GM23338 (cell line): ENCODE results near the gene PTCD3. TPM values are rescaled to one million over a fixed set of nuclear protein-coding genes. Genes with fewer than 3 reads are reported as not detected.

Experiments
- ATAC-seq: fragments of 200-7000 bp; cut with Tn5 transposase; 3 replicates; pipeline ENCODE4 v1.9.1; 2020
- DNase-seq: peaks from one replicate; pipeline ENCODE4 v3.0.0-alpha.2; 2015; ENCODE audit warnings: low spot score
- H2AFZ ChIP-seq: fragments of 200-600 bp; sonication (generic); 2 replicates; pipeline ENCODE4 v1.8.0; 2016; ENCODE audit warnings: antibody characterized with exemption, mild to moderate bottlenecking, moderate library complexity
- H3F3A ChIP-seq: fragments of 200-600 bp; sonication (generic); replicated peaks from 2 replicates; pipeline ENCODE4 v1.8.0; 2017; ENCODE audit warnings: antibody characterized with exemption, mixed run types, low read depth
- H3K27ac ChIP-seq: fragments of 200-600 bp; sonication (generic); 2 replicates; pipeline ENCODE4 v1.6.1; 2016; ENCODE audit warnings: low read depth
- H3K27me3 ChIP-seq: fragments of 200-600 bp; sonication (generic); 2 replicates; pipeline ENCODE4 v1.8.0; 2016; ENCODE audit warnings: mild to moderate bottlenecking, mixed run types, moderate library complexity; ENCODE audit not compliant: insufficient read depth
- H3K36me3 ChIP-seq: fragments of 200-600 bp; sonication (generic); 2 replicates; pipeline ENCODE4 v1.8.0; 2016; ENCODE audit warnings: mild to moderate bottlenecking; ENCODE audit not compliant: insufficient read depth
- H3K4me1 ChIP-seq: fragments of 200-600 bp; sonication (generic); 2 replicates; pipeline ENCODE4 v1.8.0; 2016; ENCODE audit warnings: mild to moderate bottlenecking, moderate library complexity; ENCODE audit not compliant: insufficient read depth
- H3K4me2 ChIP-seq: fragments of 200-600 bp; sonication (generic); 2 replicates; pipeline ENCODE4 v1.7.1; 2017; ENCODE audit warnings: mixed run types
- H3K4me3 ChIP-seq: fragments of 200-600 bp; sonication (generic); 2 replicates; pipeline ENCODE4 v1.6.1; 2016; ENCODE audit warnings: mixed run types
- H3K79me2 ChIP-seq: fragments of 200-600 bp; sonication (generic); replicated peaks from 2 replicates; pipeline ENCODE4 v1.8.0; 2017; ENCODE audit warnings: mild to moderate bottlenecking; ENCODE audit not compliant: insufficient read depth
- H3K9me2 ChIP-seq: fragments of 200-600 bp; sonication (generic); 2 replicates; pipeline ENCODE4 v1.8.0; 2017; ENCODE audit not compliant: insufficient read depth
- H4K20me1 ChIP-seq: fragments of 200-600 bp; sonication (generic); replicated peaks from 2 replicates; pipeline ENCODE4 v1.8.0; 2017; ENCODE audit warnings: mild to moderate bottlenecking; ENCODE audit not compliant: insufficient read depth
- H3K27ac Mint-ChIP-seq: 2 replicates; pipeline ENCODE4 v1.8.0; 2020; ENCODE audit warnings: inconsistent platforms, mild to moderate bottlenecking, moderate library complexity, mixed read lengths
- H3K27me3 Mint-ChIP-seq: 3 replicates; pipeline ENCODE4 v1.8.0; 2022; ENCODE audit warnings: low read depth, mild to moderate bottlenecking, moderate library complexity, mixed read lengths, inconsistent platforms; ENCODE audit not compliant: insufficient read depth, poor library complexity
- H3K36me3 Mint-ChIP-seq: 3 replicates; pipeline ENCODE4 v1.8.0; 2021; ENCODE audit warnings: low read depth, mild to moderate bottlenecking, inconsistent platforms, moderate library complexity, mixed read lengths
- H3K4me1 Mint-ChIP-seq: 3 replicates; pipeline ENCODE4 v1.8.0; 2020; ENCODE audit warnings: mild to moderate bottlenecking, inconsistent platforms, mixed read lengths
- H3K4me3 Mint-ChIP-seq: 3 replicates; pipeline ENCODE4 v1.8.0; 2021; ENCODE audit warnings: moderate library complexity, mild to moderate bottlenecking, inconsistent platforms, mixed read lengths
- H3K9me3 Mint-ChIP-seq: 3 replicates; pipeline ENCODE4 v1.8.0; 2020; ENCODE audit warnings: moderate library complexity, mild to moderate bottlenecking, inconsistent platforms, mixed read lengths
- EZH2 ChIP-seq: fragments of 200-600 bp; sonication (generic); IDR thresholded peaks from one replicate; pipeline ENCODE4 v1.8.0; 2017; ENCODE audit warnings: antibody characterized with exemption, mild to moderate bottlenecking, low read depth; ENCODE audit not compliant: unreplicated experiment
- EZH2phosphoT487 ChIP-seq: fragments of 200-600 bp; sonication (generic); IDR thresholded peaks from one replicate; pipeline ENCODE4 v1.8.1; 2018; ENCODE audit warnings: antibody characterized with exemption; ENCODE audit not compliant: unreplicated experiment
- JUNB ChIP-seq: IDR thresholded peaks from one replicate; pipeline ENCODE4 v1.6.1; 2016; ENCODE audit warnings: antibody characterized with exemption; ENCODE audit not compliant: unreplicated experiment
- polyA plus RNA-seq: library from polyadenylated mRNA; unstranded; fragments of >200 nt; fragmentation: Nextera tagmentation; extraction: Ambion mirVana; gene quantifications from 2 replicates; pipeline ENCODE4 v1.2.1, GENCODE V29; 2016
- small RNA-seq: library from RNA; depleted of rRNA; stranded (forward); fragments of <200 nt; gene quantifications from one replicate; pipeline ENCODE3, GENCODE V24; 2014; ENCODE audit warnings: low replicate concordance
- total RNA-seq: library from RNA; depleted of rRNA; stranded (reverse); fragments of >200 nt; shearing (Covaris generic); gene quantifications from 2 replicates; pipeline ENCODE4 v1.2.3, GENCODE V29; 2014; rRNA removed

PTCD3 gene
- total and polyA plus RNA-seq, 2 experiments from 2014 or later: 140 to 223 TPM

GRCh38 chr2:86189782-86190416, 83.9 kb downstream of the PTCD3 start:
- Histone ChIP-seq H3K27me3 (no peaks in the 10 kb centered on the region), H4K20me1 (peaks cover 55% of the 10 kb centered on the region), H3K9me2 (no peaks in the 10 kb centered on the region), H3F3A (no peaks in the 10 kb centered on the region), H3K79me2 (peaks cover 98% of the 10 kb centered on the region), H3K4me3 (no peak overlapping the region), H3K27ac (no peak overlapping the region), H3K36me3 (peaks cover 4% of the 10 kb centered on the region; the same call in 1 of the 2 replicates), H3K4me1 (no peaks in the 10 kb centered on the region; the same call in 1 of the 2 replicates), H2AFZ (no peak overlapping the region), H3K4me2 (no peak overlapping the region)
- Mint-ChIP-seq H3K9me3 (no peaks in the 10 kb centered on the region; the same call in 2 of the 3 replicates), H3K36me3 (peaks cover 23% of the 10 kb centered on the region), H3K27me3 (peaks cover under 1% of the 10 kb centered on the region), H3K4me1 (peaks cover 13% of the 10 kb centered on the region), H3K4me3 (no peak overlapping the region), H3K27ac (no peak overlapping the region)
- DNase-seq (no peak), ATAC-seq (no peak)
- TF ChIP-seq JUNB (no peak), EZH2 (no peak), EZH2phosphoT487 (no peak)

Small RNAs within 50 kb of the gene (small RNA-seq; reads per million reads assigned to genes)
- gene RF00019 (not detected), gene SNORD94 (164 reads per million, percentile 99 among the genes with 10 or more reads in this experiment)

Other genes starting within 250 kb of the PTCD3 start
- gene ST3GAL5, start 217.2 kb upstream of the PTCD3 start, total RNA-seq: 7.9 and 8.9 TPM in 2 replicates
- 2.8 and 3.2 TPM in 2 replicates for gene ST3GAL5, start 217.2 kb upstream of the PTCD3 start, polyA plus RNA-seq
- 33.4 and 43.2 TPM in 2 replicates for gene POLR1A, start 349 bp upstream of the PTCD3 start, total RNA-seq
- 13.8 and 16.9 TPM in 2 replicates for gene POLR1A, start 349 bp upstream of the PTCD3 start, polyA plus RNA-seq
- gene IMMT, start 89.2 kb downstream of the PTCD3 start, total RNA-seq: 83.1 and 96.7 TPM in 2 replicates
- 65.3 and 71.0 TPM in 2 replicates for gene IMMT, start 89.2 kb downstream of the PTCD3 start, polyA plus RNA-seq
- gene MRPL35, start 93.2 kb downstream of the PTCD3 start, total RNA-seq: 33.5 and 43.8 TPM in 2 replicates
- gene MRPL35, start 93.2 kb downstream of the PTCD3 start, polyA plus RNA-seq: 57.2 and 62.0 TPM in 2 replicates
- 1.6 and 4.5 TPM in 2 replicates for gene REEP1, start 231.4 kb downstream of the PTCD3 start, total RNA-seq
- gene REEP1, start 231.4 kb downstream of the PTCD3 start, polyA plus RNA-seq: 1.8 and 2.3 TPM in 2 replicates